Activated effector memory CD4-positive, alpha-beta T cell treated with Interleukin-2 at 50 U/mL for 16 hours (primary cell): Measurements from ENCODE around the gene GNG12.
"Not testable (repeated sequence)": the region's sequence is repeated elsewhere in the genome, so short reads cannot be mapped to it uniquely, and the experiment has no call there.

ENCODE experiments used
- DNase-seq: peaks from one replicate; pipeline ENCODE4 v3.0.0-alpha.2; 2020

GNG12 gene

GRCh38 chr1:67749263-67749843 is 83.9 kb downstream of the GNG12 start:
- DNase-seq, result no peak

GRCh38 chr1:67748630-67749029 is 84.6 kb downstream of the GNG12 start:
- no peak for DNase-seq

DNA sequence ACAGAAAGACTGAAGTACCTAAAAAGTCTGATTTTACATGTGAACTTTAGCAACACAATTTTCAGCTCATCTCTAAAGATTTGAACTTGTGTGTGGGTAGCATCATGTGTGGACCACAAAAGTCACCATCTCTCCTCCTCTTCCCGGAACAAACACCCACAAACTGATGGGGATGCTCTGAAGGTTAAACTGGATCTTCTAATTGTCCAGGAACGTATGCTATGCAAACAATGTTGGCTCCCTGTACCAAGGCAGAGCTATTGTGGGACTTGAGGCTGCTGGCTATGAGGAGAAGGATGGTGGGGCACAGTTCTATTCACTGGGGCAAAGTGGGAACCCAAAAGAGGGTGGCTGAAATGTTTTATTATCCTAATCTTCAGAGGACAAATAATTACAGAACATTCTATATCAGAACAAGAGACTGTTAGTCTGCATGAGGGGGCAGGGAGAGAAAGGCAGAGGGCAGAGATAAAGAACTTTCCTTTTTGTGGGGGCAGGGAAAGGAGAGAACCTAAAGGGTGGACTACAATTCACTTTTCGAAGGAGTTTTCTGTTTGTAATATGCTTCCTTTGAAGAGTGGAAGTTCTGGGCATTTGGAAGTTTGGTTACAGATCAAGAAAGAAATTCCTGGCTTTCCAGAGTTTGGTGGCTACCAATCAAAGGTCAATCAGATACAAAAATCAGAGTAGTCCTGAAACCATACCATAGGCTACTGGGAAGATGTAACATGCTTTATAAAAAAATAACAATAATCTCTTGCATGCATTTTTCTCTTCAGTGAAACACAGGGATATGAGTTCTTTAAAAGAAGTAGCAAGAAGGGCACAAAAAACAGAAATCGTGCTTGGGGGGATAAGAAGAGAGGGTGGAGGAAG is 85.4 kb downstream of the GNG12 start:
- DNase-seq, result no peak

- DNase-seq, result no peak
These were observed 87.2 kb downstream of the GNG12 start for GRCh38 chr1:67745875-67746698.

DNA sequence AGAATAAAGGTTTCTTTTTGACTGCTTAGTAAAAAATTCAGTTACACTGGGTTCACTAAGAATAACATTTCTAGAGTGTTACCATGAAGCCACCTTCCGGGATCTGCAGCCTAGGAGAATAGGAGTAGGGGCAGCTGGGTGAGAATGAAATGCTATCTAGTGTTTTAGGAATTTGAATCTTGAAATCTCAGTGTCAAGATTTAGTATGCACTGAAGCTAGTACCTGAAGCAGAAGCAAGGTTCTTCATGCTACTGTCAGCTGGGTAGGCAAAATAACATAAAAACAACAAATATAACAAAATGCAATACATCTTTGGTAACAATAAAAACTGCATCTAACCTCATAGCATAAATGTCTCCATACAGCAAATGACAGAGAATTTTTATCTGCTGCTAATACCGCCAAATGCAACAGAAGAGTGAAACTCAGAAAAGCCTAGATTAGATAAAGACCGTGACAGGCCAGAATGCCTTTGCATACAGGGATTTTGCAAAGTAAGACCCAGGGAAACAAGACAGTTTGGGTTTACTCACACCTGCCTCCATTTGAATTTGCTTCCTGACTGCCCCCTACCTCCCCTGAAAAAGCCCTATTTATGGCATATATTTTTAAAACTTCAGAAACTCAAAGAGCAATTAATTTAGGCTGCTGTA is 90.1 kb downstream of the GNG12 start:
- DNase-seq, result no peak

- DNase-seq, result no peak
These were observed 91.5 kb downstream of the GNG12 start for GRCh38 chr1:67741736-67742135.

DNA sequence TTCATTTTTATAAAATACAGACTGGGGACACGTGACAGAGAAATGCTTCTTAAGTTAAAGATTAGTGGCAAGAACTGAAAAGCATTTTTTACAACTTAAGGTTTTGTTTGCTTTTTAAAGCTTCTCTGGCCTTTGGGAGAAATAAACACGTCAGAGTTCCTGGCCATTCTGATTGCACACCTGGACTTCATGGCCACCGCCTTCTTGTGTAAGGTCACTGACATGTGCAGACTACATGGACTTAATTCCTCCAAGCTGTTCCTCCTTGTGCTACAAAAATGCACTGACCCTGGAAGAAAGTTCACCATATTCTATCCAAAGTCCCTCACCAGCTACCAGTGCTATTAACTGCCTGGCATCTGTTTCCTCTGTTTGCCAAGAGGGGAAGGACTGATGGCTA is 92.1 kb downstream of the GNG12 start:
- no peak for DNase-seq

DNA sequence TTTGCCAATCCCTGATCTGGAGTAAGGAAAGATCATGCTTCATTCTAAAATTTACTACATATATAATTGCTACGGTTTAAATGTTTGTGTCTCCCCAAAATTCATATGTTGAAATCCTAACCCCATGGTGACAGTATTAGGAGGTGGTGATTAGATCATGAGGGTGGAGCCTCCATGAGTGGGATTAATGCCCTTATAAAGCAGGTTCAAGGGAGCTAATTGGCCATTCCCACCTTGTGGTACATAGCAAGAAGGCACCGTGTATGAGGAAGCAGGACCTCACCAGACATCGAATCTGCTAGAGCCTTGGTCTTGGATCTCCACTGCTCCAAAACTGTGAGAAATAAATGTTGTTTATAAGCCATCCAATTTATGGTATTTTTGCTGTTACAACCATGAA is 92.7 kb downstream of the GNG12 start:
- no peak for DNase-seq

DNA sequence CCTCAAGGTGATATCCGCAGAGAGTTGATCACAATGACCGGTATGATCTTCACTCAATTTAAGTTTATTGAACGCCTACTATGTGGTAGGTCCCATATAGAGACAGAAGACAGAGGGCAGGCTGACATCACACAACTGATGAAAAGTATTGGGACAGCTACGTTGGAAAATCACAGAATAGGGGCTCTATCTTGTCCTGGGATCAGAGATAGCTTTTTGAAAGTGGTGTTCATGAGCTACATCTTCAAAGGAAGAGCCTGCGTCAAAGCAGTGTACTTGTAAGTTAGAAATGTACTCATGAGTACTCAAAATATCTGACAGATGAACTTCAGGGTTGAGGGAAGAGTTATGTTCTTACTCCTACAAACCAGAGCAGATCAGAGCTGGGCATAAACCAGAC is 93.9 kb downstream of the GNG12 start:
- no peak for DNase-seq

GRCh38 chr1:67738401-67738800 is 94.9 kb downstream of the GNG12 start:
- DNase-seq, result no peak

- no peak for DNase-seq
These were observed 95.4 kb downstream of the GNG12 start for GRCh38 chr1:67737875-67738274.

DNA sequence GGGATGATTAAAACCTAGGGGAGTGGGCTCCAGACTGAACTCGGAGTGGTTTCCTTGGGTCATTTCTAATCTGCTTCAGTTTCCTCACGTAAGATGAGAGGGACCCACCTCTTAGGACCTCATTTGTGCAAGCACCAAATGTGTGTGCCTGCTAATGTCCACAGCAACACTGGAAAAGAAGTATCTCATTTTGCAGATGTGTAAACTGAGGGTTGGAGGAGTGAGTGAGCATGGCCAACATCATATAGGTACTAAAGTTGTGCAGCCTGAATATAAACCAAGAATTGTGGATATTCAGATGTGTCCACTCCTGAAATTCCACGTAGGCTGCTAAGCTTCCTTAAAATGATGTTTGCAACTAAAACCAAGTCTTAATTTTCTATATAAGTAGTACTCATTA is 96.5 kb downstream of the GNG12 start:
- no peak for DNase-seq

GRCh38 chr1:67735806-67736627 is 97.2 kb downstream of the GNG12 start:
- DNase-seq, result peak; percentile 31

- no peak for DNase-seq
These were observed 98.1 kb downstream of the GNG12 start for GRCh38 chr1:67735206-67735605.

DNA sequence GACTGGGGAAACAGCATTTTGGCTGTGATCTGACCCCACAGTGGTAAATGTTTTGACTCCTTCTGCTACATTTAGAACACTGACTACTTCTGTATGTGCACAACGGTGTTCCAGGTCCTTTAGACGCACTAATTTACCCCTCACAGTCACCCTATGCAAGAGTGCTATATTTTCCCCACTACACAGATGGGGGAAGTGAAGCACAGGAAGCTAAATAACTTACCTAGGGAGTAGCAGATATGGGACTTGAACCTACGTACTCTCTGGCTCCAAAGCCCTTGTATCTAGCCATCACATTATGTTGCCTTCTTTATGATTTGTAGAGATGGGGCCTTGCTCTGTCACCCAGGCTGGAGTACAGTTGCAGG is 99.0 kb downstream of the GNG12 start:
- DNase-seq, result no peak

DNA sequence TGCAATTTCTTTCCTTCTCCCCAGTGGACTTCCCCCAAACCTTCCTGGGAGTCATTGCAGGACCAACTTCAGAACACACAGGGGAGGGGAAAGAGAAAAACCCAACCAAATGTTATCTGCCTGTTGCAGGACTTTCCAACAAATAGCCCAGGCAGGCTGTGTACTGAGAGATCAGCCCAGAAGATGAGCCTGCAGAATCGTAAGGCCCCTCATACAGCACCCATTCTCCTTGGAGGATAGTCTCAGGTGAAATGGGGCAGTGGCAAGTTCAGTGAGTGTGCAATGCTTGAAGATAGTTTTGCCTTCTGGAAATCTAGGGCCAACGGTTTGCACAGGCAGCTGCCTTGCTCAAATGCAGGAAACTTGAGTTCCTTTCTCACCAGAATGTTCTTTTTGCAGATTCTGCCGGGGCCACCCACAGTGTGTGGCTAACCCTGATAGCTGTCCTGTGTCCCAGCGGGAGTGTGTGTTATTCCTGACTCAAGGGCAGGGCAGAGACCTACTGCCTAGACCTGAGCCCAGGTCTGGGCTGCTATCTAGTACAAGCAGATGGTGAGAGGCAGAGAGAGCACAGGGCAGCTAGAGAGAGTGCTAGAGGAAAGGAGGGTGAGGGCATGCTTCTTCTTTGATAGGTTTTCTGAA is 99.5 kb downstream of the GNG12 start:
- no peak for DNase-seq

DNA sequence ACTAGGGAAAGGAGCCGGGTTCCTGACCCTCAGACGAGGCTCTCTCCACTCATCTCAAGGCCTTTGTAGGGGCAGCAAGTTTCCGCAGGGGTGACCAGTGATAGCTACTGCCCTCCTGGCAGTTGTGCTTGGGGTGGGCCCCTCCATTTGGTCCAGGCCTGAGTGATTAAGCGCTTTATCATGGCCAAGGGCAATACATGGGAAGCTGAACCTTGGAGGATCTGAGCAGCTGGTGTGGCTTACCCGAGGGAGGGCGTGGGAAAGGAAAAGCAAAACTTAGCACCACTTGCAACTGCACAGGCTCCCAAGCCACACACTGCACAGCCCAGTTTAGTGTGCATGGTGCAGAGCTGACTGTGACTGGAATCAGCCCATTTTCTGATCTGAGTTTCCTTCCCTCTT is 100.5 kb downstream of the GNG12 start:
- DNase-seq, result no peak

GRCh38 chr1:67731322-67731721 is 101.9 kb downstream of the GNG12 start:
- no peak for DNase-seq

GRCh38 chr1:67730312-67730711 is 103.0 kb downstream of the GNG12 start:
- not testable (repeated sequence) for DNase-seq

- no peak for DNase-seq
These were observed 103.4 kb downstream of the GNG12 start for GRCh38 chr1:67729872-67730271.

DNA sequence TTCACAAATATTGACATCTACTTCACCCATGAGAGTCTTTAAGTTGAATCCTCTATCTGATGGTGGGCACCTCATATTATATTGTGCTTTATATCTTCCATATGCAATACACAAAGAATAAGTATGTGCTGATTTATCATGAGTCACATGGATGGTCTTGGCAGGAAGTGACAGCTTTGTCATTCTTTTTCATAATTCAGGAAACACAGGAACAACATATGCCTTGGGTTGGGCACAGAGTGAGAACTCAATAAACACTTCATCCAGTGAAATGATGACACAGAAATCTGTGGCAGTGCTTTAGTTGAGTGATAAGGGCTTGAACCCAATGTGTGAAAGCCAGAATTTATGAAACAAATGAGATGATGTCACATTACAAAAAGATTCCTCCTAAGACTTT is 107.0 kb downstream of the GNG12 start:
- no peak for DNase-seq
